HG02885 (cell line): ENCODE data around the gene ADCY5.

ENCODE experiments used
- ATAC-seq: cut with Tn5 transposase; IDR thresholded peaks from one replicate; pipeline ENCODE4 v1.9.1; 2021; ENCODE audit warnings: mild to moderate bottlenecking; ENCODE audit not compliant: unreplicated experiment, poor library complexity

Gene ADCY5

DNA sequence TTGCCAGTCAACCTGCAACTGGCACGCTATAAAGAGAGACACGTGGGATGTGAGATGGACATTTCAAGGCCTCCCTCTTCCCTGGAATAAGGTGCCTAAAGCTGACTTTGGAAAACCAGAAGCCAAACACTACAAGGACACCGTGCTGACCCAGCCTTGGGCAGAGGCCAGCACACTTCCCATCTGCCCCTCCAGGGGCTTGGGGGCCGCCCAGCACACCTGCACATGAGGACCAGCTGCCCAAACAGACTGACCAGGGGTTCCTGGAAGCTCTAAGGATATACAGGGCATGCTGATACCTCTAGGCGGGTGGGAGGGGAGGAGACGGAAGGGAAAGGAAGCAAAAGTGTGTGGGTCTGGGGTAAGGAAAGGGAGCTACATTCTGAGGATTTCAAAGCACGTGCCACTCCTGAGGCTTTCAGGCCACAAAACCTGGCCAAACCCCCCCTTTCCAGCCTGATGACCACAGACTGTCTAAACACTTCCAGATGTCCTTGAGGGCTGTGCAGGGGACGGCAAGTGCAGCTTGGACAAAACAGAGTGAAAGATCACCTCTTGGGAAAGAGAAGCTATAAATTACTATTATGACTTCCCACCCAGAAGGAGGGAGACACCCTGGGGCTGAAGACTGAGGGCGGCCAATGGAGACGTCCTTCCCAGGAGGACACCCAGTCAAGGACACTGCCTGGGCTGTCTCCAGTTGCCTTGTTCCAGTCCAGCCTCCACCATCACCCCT lies 57.9 kb downstream of the ADCY5 start:
- no peak for ATAC-seq

- ATAC-seq: no peak
These were observed 59.3 kb downstream of the ADCY5 start for GRCh38 chr3:123389628-123389918.

GRCh38 chr3:123388811-123389627 lies 59.9 kb downstream of the ADCY5 start:
- no peak for ATAC-seq

DNA sequence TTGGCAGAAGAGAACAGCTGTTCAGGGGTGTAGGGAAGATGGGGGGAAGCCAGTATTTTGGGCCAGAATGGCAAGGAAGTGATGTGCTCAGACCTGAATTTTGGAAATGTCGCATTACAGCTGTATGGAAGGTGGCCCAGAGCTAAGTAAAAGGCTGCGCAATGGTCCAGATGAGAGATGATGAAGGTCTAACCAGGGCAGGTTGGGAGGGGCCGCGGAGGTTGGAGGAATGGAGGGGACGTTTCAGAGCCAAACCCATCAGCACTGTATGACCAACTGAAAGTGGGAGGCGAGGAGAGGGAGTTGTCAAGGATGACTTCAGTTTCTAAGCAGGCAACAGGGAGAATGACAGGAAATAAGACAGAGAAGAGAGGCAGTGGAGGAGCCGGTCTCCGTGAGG lies 60.8 kb downstream of the ADCY5 start:
- ATAC-seq: no peak

GRCh38 chr3:123387532-123387931 lies 61.4 kb downstream of the ADCY5 start:
- no peak for ATAC-seq

DNA sequence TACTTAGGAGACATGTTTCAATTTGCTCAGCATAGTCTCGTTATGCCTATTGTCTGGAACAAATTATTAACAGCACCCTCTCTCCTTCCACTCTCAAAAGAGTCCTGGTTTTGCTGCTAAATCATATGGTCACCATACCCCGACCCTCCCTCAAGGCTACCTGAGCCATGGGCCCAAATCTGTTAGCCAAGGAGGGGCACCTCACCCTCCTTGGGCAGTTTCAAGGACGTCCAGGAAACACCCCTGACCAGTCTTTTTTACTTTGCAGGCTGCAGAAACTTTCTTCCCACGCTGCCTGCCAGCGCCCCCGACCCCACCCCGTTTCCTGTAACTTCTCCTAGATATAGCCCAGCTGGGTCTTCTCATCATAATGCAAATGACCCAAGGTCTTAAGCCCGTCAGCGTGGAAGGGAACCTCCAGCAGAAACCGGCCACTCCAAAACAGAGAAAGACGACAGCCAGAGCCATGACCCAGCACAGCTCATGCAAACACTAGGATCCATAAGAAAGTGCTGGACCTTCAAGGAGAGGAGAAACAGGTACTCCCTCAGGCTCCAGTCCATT lies 62.3 kb downstream of the ADCY5 start:
- ATAC-seq: no peak

DNA sequence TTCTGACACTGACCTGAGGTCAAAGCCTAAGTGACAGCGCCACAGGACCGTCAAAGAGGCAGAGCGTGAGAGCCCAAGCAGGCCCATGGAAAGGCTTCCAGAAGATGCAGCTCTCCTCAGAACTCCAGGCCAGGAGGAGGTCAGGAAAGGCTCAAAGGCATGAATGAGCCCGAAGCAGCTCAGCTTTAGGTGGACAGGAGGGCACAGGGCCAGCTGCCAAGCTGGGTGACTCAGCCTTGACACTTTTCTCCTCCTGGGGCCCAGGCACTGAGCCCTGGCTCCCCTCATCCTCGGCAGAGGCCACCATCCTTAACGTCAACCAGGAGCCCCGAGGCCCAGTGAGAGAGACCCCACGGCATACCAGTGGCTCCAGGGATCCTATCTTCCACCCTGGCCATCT lies 62.9 kb downstream of the ADCY5 start:
- ATAC-seq: no peak

DNA sequence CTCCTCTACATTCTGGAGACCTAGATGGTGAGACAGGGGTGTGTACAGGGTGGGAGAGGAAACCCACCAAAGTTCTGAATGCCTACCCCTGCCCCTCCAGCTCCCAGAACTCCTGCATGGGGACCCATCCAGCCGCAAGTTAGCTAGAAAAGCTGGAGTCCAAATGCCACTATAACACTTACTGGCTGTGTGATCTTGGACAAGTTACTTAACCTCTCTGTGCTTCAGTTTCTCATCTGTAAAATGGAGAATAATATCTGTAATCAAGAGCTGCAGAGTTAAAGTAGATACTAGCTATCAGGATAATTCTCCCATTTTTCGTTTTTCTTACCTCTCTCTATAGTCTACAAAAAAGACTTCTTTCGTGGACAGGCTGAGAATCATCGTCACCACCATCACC lies 63.4 kb downstream of the ADCY5 start:
- no peak for ATAC-seq

GRCh38 chr3:123385001-123385401 lies 63.9 kb downstream of the ADCY5 start:
- ATAC-seq: no peak

GRCh38 chr3:123384256-123384655 lies 64.6 kb downstream of the ADCY5 start:
- no peak for ATAC-seq

DNA sequence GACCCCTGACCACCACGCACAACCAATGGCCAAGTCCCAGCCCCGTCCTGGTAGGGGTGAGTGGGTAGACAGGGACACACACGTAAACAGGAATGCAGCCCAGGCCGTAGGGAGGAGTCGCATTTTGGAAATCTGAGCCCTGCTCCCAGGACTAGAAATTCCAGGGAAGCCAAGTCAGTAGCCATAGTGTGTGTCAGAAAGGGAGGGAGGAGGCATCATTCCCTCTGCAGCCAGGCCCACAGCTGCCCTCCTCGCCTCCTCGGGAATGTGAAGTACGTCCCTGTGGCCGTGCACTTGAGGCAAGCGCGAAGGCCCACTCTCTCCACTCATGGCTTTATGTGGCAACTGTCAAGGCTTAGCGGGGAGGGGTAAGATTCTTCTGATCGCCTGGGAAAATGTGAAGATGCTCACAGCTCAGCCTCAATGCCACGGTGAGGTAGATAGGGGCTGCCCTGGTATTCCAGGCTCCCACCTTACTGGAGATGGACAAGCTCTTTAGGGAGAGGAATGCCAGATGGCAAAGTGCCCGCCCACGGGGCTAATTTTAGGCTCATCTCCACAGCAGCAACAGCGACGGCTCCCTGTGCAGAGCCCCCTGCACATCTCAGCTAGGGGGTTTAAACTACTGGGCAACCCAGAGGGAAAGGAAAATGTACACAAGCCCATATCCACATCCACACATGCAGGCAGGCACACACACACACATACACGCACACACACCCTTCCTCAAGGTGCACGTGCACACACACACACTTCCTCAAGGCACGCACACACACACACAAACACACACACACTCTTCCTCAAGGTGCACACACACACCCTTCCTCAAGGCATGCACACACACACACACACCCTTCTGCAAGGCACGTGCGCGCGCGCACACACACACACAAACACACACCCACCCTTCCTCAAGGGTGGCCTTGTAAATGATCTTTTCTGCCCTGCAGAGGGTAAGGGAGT lies 65.5 kb downstream of the ADCY5 start:
- no peak for ATAC-seq

GRCh38 chr3:123380261-123380660 lies 68.6 kb downstream of the ADCY5 start:
- no peak for ATAC-seq

GRCh38 chr3:123379041-123379830 lies 69.7 kb downstream of the ADCY5 start:
- no peak for ATAC-seq

DNA sequence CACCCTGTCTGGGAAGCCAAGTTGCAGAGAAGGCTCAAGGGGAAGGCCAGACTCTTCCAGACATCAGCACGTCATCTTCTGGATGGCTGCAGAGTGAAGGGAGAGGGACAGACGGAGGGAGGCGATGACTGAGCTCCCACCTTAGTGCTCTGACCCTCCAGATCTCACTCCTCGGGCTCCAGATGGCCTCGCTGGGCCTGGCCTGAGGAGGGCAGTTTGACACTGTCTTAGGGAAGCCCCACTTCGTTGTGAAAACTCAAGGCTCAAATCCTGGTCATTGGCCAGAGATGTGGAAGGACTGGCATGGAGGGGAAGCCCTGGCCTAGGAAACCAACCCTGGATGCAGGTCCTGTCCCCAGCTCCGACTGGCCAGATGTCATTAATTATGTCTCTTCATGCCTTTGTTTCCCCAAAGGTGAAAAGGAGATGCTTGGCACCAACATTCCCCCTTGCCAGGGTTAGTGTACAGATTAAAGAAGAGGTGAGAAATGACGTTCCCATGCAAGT lies 70.4 kb downstream of the ADCY5 start:
- no peak for ATAC-seq

GRCh38 chr3:123377243-123377740 lies 71.6 kb downstream of the ADCY5 start:
- ATAC-seq: no peak

DNA sequence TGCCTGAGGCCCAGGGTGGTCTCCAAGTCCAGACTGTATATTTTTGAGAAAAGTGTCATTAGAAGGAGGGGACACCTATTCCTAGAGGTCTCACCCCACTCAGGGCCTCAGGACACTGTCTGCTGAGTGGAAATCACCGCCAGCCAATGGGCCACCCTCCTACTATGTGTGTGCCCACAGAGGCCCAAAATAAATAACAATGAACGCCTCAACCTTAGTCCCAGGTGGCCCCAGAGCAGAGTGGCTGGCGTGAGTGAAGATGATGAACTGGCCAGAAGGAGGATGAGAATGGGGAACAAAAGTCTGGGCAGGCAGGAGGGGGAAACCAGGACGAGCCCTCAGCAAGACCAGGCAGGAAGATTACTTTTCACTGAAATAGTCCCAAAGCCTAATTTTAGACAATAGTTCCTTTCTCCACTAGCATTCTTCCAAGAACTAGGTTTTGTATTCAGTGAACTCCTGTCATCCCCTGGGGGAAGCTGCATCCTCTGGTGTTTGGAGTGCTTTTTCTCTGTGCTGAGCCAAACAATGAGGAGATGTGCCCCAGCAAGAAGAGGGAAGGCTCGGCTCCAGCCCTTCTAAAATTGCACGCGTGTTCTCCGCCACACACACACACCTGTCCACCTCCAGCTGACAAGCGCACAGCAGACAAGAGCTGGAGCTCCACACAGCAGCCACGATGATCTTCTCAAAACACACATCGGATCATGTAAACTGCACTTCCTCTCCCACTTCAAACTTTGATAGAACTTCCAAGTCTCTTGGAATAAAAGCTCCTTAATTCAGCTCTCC lies 72.2 kb downstream of the ADCY5 start:
- ATAC-seq: no peak

- ATAC-seq: no peak
These were observed 73.6 kb downstream of the ADCY5 start for GRCh38 chr3:123375014-123375940.

GRCh38 chr3:123374016-123374415 lies 74.9 kb downstream of the ADCY5 start:
- ATAC-seq: no peak
